HG03159 (cell line): ENCODE results near the gene DENND2C.
A peak's percentile ranks its signal among the peaks of the same experiment; 100 is the strongest.
"Not testable (repeated sequence)": the region's sequence is repeated elsewhere in the genome, so short reads cannot be mapped to it uniquely, and the experiment has no call there.

Experiments
- ATAC-seq: cut with Tn5 transposase; IDR thresholded peaks from one replicate; pipeline ENCODE4 v1.9.1; 2021; ENCODE audit warnings: mild to moderate bottlenecking, moderate library complexity; ENCODE audit not compliant: unreplicated experiment

Gene DENND2C

GRCh38 chr1:114609026-114609425, 60.8 kb downstream of the DENND2C start:
- ATAC-seq, result no peak

GRCh38 chr1:114607223-114607622, 62.6 kb downstream of the DENND2C start:
- no peak for ATAC-seq

- no peak for ATAC-seq
Measured at GRCh38 chr1:114597949-114598348, 71.9 kb downstream of the DENND2C start.

DNA sequence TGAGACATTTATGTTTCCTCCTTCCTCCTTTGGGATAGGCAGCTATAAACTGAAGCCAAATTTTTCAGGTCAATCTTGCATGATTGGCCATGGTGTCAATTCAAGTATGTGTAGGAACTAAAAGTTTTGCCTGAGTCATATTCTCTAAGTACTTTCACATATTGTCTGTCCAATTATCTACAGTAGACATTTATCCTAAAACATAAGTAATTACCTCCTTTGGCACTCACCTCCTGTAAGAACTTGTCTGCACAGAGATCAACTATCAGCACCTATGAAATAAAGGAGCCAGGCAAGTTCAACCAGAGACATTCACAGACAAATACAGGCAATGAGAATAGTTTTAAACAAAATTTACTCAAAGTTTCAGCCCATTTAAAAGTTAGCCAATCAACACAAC, 74.2 kb downstream of the DENND2C start:
- ATAC-seq, result no peak

- ATAC-seq, result no peak
Measured at GRCh38 chr1:114594046-114594445, 75.8 kb downstream of the DENND2C start.

DNA sequence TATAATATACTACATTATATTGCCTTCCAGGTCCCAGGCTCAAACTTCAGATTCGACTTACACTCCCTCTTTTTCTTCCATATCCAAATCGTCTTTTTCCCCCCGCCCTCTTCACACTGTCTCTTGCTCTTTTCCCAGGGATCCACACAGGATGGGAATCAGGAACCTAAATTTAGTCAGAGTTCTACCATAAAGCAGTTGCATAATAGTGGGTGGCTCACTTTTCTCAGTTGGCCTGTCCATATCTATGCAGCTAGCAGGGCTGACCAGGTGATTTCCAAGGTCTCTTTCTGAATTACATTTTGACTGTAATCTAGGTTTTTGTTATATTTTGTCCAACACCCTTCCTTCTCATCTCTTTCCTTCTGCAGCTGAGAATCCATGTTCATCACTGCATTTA, 80.7 kb downstream of the DENND2C start:
- ATAC-seq, result no peak

GRCh38 chr1:114588196-114588689, 81.6 kb downstream of the DENND2C start:
- ATAC-seq, result no peak

DNA sequence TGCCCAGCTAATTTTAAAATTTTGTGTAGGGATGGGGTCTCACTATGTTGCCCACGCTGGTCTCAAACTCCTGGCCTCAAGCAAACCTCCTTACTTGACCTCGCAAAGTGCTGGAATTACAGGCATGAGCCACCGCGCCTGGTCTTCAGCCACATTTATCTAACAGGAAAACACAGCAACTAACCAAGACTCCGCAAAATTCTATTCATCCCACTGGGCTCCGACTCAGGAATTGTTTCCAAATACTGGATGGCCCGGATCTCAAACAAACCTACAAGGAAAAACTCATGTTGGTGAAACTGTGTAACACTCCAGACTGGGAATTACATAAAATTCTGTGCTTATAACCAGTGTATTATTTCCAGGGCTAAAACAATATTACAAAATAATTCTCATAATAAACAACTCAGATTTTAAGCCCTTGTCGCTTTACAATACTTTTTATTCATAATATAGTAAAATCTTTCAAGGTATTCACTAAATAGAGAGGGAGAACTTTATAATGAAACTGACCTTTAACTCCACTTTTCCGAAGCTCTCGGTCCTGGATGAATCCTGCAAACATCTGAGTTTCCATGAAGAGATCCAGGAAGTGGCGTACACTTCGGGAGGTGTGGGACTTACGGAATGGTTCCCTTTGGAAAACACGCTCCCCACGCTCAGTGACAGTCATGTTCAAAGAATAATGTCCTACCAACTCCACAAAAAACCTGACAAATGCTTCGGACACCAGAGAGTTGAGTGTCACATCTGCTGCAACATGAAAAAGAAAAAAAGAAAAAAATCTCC, 82.5 kb downstream of the DENND2C start:
- ATAC-seq, result no peak

DNA sequence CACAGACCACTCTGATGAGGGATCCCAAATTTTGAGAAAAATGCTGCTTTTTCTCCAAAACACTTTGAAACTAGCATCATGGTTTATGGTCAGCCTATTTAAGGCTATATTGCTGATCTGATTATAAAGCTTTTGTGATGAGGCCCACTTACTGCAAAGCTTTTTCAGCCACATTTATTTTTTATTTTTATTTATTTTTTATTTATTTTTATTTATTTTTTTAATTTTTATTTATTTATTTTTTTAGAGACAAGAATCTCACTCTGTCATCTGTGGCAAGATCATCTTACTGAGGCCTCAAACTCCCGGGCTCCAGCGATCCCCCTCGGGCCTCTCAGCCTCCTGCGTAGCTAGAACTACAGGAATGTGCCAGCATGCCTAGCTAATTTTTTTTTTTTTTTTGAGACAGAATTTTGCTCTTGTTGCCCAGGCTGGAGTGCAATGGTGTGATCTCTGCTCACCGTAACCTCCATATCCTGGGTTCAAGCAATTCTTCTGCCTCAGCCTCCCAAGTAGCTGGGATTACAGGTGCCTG, 83.3 kb downstream of the DENND2C start:
- ATAC-seq, result no peak

GRCh38 chr1:114585231-114585630, 84.6 kb downstream of the DENND2C start:
- no peak for ATAC-seq

DNA sequence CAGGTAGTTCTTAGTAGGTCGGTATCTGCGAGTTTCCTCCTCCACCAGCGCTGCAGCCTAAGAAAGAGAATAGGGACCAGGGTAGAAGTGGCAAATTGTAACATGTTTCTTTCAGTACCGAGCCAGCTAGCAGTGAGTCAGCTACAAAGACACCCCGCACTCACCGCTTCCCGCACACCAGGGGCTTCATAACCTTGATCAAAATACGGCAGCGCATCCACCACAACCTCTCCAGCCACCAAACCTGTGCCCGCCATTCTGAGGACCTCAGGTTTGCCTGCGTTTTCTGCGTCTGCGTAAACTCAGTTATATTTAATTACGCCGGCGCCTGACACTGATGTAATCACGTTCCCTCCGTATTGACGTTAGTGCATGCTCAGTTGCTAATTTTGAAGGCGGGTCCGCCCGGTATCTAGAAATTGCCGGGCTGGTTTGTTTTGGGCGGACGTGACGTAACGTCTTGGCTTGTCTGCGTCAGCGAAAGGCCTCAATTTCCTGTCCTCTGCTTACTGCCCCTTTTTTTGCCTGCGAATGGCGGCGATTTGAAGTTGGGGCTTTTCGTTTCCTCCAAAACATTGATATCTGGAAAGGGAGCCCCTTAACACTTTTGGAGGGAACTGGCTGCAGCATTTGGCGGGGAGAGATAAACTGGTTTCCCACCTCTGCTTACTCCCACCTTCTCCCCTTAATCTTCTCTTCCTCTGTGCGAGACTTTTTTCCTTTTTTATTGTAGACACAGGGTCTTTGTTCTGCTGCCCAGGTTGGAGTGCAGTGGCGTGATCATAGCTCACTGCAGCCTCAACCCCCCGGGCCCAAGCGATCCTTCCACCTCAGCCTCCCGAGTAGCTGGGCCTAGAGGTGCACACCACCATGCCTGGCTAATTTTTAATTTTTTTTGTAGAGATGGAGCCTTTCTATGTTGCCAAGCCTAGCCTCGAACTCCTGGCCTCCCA, 88.2 kb downstream of the DENND2C start, which contains the start of gene BCAS2:
BCAS2 (minus strand) TSS at position 281 of the 953 bp plus-strand sequence; CDS start at position 257, 24 bp downstream.
- ATAC-seq, result peak; percentile 99

- no peak for ATAC-seq
Measured at GRCh38 chr1:114574365-114574764, 95.5 kb downstream of the DENND2C start.

DNA sequence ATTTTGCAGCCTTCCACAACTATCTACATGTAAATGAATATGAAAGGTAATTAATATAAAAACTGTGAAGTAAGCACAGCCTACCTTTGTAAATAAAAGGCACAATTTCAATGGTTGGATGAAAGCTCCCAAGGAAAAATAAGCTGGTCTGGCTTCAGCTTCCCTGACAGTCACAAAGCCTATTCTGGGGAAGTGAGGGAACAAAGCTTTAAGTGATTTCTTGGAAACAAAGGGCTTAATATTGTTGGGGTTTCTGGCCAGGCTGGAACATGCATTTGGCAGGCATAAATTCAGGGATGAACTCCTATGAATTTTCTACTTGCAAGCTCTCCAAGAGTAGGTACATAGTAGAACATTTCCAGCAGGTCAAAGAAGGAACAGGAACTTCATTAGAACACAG, 105.7 kb downstream of the DENND2C start:
- no peak for ATAC-seq

DNA sequence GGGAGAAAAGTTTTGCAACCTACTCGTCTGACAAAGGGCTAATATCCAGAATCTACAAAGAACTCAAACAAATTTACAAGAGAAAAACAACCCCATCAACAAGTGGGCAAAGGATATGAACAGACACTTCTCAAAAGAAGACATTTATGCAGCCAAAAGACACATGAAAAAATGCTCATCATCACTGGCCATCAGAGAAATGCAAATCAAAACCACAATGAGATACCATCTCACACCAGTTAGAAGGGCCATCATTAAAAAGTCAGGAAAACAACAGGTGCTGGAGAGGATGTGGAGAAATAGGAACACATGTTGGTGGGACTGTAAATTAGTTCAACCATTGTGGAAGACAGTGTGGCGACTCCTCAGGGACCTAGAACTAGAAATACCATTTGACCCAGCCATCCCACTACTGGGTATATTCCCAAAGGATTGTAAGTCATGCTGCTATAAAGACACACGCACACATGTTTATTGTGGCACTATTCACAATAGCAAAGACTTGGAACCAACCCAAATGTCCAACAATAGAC, 106.8 kb downstream of the DENND2C start:
- ATAC-seq, result not testable (repeated sequence)

- no peak for ATAC-seq
Measured at GRCh38 chr1:114561333-114561732, 108.5 kb downstream of the DENND2C start.

- ATAC-seq, result peak; percentile 59
Measured at GRCh38 chr1:114559356-114559755, 110.5 kb downstream of the DENND2C start.

- ATAC-seq, result no peak
Measured at GRCh38 chr1:114558544-114558943, 111.3 kb downstream of the DENND2C start.

GRCh38 chr1:114554577-114554976, 115.3 kb downstream of the DENND2C start:
- ATAC-seq, result no peak

DNA sequence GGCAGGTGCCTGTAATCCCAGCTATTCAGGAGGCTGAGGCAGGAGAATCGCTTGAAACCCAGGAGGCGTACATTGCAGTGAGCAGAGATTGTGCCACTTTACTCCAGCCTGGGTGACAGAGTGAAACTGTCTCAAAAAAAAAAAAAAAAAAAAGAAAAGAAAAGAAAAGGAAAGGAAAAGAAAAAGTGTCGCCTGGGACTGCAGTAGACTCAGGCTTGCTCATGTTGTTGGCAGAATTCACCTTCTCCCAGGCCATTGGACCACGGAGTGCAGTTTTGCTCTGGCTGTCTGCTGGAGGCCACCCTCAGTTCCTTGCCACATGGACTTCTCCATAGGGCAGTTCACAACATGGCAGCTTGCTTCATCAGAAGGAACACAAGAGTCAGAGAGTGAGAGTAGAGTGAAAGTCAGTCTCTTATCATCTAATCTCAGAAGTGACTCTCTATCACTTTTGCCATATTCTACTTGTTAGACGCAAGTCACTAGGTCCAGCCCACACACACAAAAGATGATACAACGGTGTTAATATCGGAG, 117.7 kb downstream of the DENND2C start:
- ATAC-seq, result no peak

DNA sequence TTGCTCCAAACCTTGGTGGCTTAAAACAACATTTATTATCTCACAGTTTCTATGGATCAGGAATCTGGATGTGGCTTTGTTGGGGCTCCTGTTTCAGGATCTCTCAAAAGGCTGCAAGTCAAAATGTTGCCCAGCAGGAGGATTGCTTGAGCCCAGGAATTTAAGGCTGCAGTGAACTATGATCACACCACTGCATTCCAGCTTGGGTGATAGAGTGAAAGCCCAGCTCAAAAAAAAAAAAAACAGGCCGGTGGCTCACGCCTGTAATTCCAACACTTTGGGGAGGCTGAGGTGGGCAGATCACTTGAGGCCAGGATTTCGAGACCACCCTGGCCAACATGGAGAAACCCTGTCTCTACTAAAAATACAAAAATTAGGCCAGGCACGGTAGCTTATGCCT, 118.4 kb downstream of the DENND2C start:
- no peak for ATAC-seq

DNA sequence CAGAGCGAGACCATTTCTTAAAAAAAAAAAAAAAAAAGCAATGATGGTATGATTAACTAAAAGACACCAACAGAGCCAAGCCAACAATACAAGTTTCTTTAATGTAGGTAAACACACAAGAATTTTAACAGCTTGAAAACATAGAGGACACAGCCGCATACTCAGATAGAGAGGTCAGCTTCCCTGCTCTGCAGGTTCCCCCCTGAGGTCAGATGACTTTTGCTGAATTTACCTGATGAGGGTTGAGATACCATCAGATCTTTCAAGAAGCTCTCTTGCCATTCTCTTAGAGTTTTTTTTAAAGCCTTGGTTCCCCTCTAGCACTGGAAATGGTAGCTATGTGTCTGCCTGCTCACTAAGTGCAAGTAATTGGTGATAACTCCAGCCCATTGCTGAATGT, 119.5 kb downstream of the DENND2C start:
- no peak for ATAC-seq
